MM.1S (cell line): ENCODE data around the gene RBFOX2.

ENCODE experiments used
- CTCF ChIP-seq: fragments of 300-600 bp; sonication (generic); IDR thresholded peaks from 2 replicates; pipeline ENCODE4 v1.5.1; 2016; ENCODE audit warnings: antibody characterized with exemption, low read length, mixed read lengths
- EZH2 ChIP-seq: fragments of 300-600 bp; sonication (generic); optimal IDR thresholded peaks from 2 replicates; pipeline ENCODE3; 2017; ENCODE audit warnings: low read depth, mild to moderate bottlenecking, antibody characterized with exemption, low read length, mixed read lengths
- EZH2phosphoT487 ChIP-seq: fragments of 300-600 bp; sonication (generic); IDR thresholded peaks from 2 replicates; pipeline ENCODE4 v1.6.1; 2018; ENCODE audit warnings: antibody characterized with exemption, low read length

GRCh38 chr22:35915477-35916013, 113.1 kb downstream of the RBFOX2 start:
- TF ChIP-seq EZH2phosphoT487 (no peak), CTCF (no peak), EZH2 (no peak)
